CD4-positive, alpha-beta T cell (primary cell): ENCODE data around the gene POU4F3. TPM values are rescaled to one million over a fixed set of nuclear protein-coding genes. Genes with fewer than 3 reads are reported as not detected.

Source experiments
- ATAC-seq: fragments of 200-7000 bp; cut with Tn5 transposase; one replicate; pipeline ENCODE4 v1.10.0; 2022; ENCODE audit warnings: mild to moderate bottlenecking; ENCODE audit not compliant: poor library complexity
- CTCF ChIA-PET: fragments of 350-600 bp; sonication (Branson Sonifier 250); formaldehyde crosslinking; loops from one replicate; lab custom pipeline; 2021; ENCODE audit warnings: antibody characterized with exemption, inconsistent platforms; lab: Charles Lee
- POLR2A ChIA-PET: fragments of 350-600 bp; sonication (Branson Sonifier 250); formaldehyde crosslinking; loops from one replicate; lab custom pipeline; 2021; ENCODE audit warnings: antibody characterized with exemption, inconsistent platforms; lab: Charles Lee
- DNase-seq, 14 experiments: peaks; one replicate each; pipeline ENCODE4 v3.0.0-alpha.2; 2013 to 2020; ENCODE audit warnings: mixed read lengths in 2 of 14
- H3K27ac ChIP-seq, 2 donors: one replicate each; pipeline versions ENCODE4 v1.5.1 to v1.7.0; 2013; ENCODE audit warnings: low read length in 2 of 2, low read depth in 1 of 2, mild to moderate bottlenecking in 1 of 2
- H3K27me3 ChIP-seq, 2 experiments: 1 replicate in 1 of 2; 2 replicates in 1 of 2; pipeline versions ENCODE4 v1.6.1 to v1.7.0; 2013; ENCODE audit warnings: low read length in 2 of 2, control low read depth in 1 of 2, mild to moderate bottlenecking in 1 of 2, moderate library complexity in 1 of 2; ENCODE audit not compliant: insufficient read depth in 2 of 2, control insufficient read depth in 1 of 2
- H3K36me3 ChIP-seq: one replicate; pipeline ENCODE4 v1.6.1; 2013; ENCODE audit warnings: low read length, control low read depth; ENCODE audit not compliant: insufficient read depth
- H3K4me1 ChIP-seq: one replicate; pipeline ENCODE4 v1.6.1; 2013; ENCODE audit warnings: low read length, control low read depth; ENCODE audit not compliant: insufficient read depth
- H3K4me3 ChIP-seq: one replicate; pipeline ENCODE4 v1.5.1; 2013; ENCODE audit warnings: mild to moderate bottlenecking, low read length, moderate library complexity
- H3K9me3 ChIP-seq, 2 experiments: 1 replicate in 1 of 2; 2 replicates in 1 of 2; pipeline versions ENCODE4 v1.6.1 to v1.7.0; 2013; ENCODE audit warnings: low read length in 2 of 2, mild to moderate bottlenecking in 2 of 2, control low read depth in 1 of 2, moderate library complexity in 1 of 2; ENCODE audit not compliant: control insufficient read depth in 1 of 2, insufficient read depth in 1 of 2
- H3K27ac Mint-ChIP-seq: one replicate; pipeline ENCODE4 v1.8.0; 2020; ENCODE audit warnings: mixed read lengths
- H3K27me3 Mint-ChIP-seq: one replicate; pipeline ENCODE4 v1.8.0; 2021; ENCODE audit warnings: mixed read lengths
- H3K36me3 Mint-ChIP-seq: one replicate; pipeline ENCODE4 v1.8.0; 2021; ENCODE audit warnings: low read depth, mixed read lengths
- H3K4me1 Mint-ChIP-seq: one replicate; pipeline ENCODE4 v1.8.0; 2021; ENCODE audit warnings: low read depth, mixed read lengths
- H3K4me3 Mint-ChIP-seq: one replicate; pipeline ENCODE4 v1.8.0; 2020; ENCODE audit warnings: mild to moderate bottlenecking, mixed read lengths
- H3K9me3 Mint-ChIP-seq: one replicate; pipeline ENCODE4 v1.8.0; 2020; ENCODE audit warnings: mixed read lengths
- CTCF ChIP-seq: fragments of 200-600 bp; IDR thresholded peaks from one replicate; pipeline ENCODE4 v1.8.0; 2022; ENCODE audit warnings: antibody characterized with exemption, mild to moderate bottlenecking
- intact Hi-C, 2 experiments: fragments of 100-400 bp; cut with DNase I in 1 of 2; cut with micrococcal nuclease in 1 of 2; formaldehyde crosslinking; loops; one replicate each; pipeline versions ENCODE4 v1.15.1 to v1.9.0; 2023 to 2025; cut with DNase I, micrococcal nuclease
- total RNA-seq, 174 experiments: library from RNA in 2 of 174; stranded (reverse) in 2 of 174; gene quantifications; one replicate each; pipeline ENCODE4 v1.2.3 and lab custom pipeline; 2021 to 2026

The POU4F3 gene
- total RNA-seq, 2 experiments from 2014 or later = 0.17 to 0.22 TPM

- Histone ChIP-seq H3K27me3 (peaks cover 72 to 90% of the 10 kb centered on the region in 2 experiments), H3K27ac (no peak overlapping the region), H3K4me3 (no peak overlapping the region), H3K36me3 (no peaks in the 10 kb centered on the region), H3K9me3 (peaks cover 0 to 52% of the 10 kb centered on the region in 2 experiments), H3K4me1 (peaks cover 4% of the 10 kb centered on the region)
- ATAC-seq (no peak), DNase-seq (no peak)
- CTCF ChIA-PET = no interaction called here
- Mint-ChIP-seq H3K36me3 (no peaks in the 10 kb centered on the region), H3K9me3 (no peaks in the 10 kb centered on the region), H3K27me3 (peaks cover 88% of the 10 kb centered on the region), H3K4me1 (peaks cover 10% of the 10 kb centered on the region), H3K4me3 (no peak overlapping the region), H3K27ac (no peak overlapping the region)
- POLR2A ChIA-PET = no interaction called here
- TF ChIP-seq CTCF = no peak
- intact Hi-C loops = no loop called here
These were observed 2.4 kb upstream of the POU4F3 start for GRCh38 chr5:146336197-146336596.

- no peaks in the 10 kb centered on the region for H3K36me3 ChIP-seq
- H3K27ac ChIP-seq = no peak overlapping the region
- H3K4me3 ChIP-seq = no peak overlapping the region
- Mint-ChIP-seq H3K9me3 (no peaks in the 10 kb centered on the region), H3K27ac (no peak overlapping the region), H3K4me1 (peaks cover 10% of the 10 kb centered on the region), H3K27me3 (peaks cover 93% of the 10 kb centered on the region), H3K36me3 (no peaks in the 10 kb centered on the region), H3K4me3 (no peak overlapping the region)
- DNase-seq (no peak), ATAC-seq (no peak)
- ChIA-PET POLR2A (no interaction called here), CTCF (no interaction called here)
- no peak for TF ChIP-seq CTCF
- H3K27me3 ChIP-seq = peaks cover 77 to 96% of the 10 kb centered on the region in 2 experiments
- H3K4me1 ChIP-seq = peaks cover 4% of the 10 kb centered on the region
- H3K9me3 ChIP-seq = peaks cover 0 to 49% of the 10 kb centered on the region in 2 experiments
- intact Hi-C loops = no loop called here
These were observed 1.3 kb upstream of the POU4F3 start for GRCh38 chr5:146337264-146337904.

GRCh38 chr5:146337928-146338327, 711 bp upstream of the POU4F3 start:
- CTCF ChIA-PET = no interaction called here
- Histone ChIP-seq H3K27me3 (peaks cover 78 to 96% of the 10 kb centered on the region in 2 experiments), H3K36me3 (no peaks in the 10 kb centered on the region), H3K27ac (no peak overlapping the region), H3K4me1 (peaks cover 4% of the 10 kb centered on the region), H3K9me3 (peaks cover 0 to 55% of the 10 kb centered on the region in 2 experiments), H3K4me3 (no peak overlapping the region)
- Mint-ChIP-seq H3K27ac (no peak overlapping the region), H3K27me3 (peaks cover 92% of the 10 kb centered on the region), H3K4me1 (peaks cover 10% of the 10 kb centered on the region), H3K36me3 (no peaks in the 10 kb centered on the region), H3K4me3 (no peak overlapping the region), H3K9me3 (no peaks in the 10 kb centered on the region)
- POLR2A ChIA-PET = no interaction called here
- no peak for ATAC-seq
- intact Hi-C loops = no loop called here
- no peak for TF ChIP-seq CTCF
- no peak for DNase-seq
